ENCODE results near the gene C1QTNF5.

Gene C1QTNF5

DNA sequence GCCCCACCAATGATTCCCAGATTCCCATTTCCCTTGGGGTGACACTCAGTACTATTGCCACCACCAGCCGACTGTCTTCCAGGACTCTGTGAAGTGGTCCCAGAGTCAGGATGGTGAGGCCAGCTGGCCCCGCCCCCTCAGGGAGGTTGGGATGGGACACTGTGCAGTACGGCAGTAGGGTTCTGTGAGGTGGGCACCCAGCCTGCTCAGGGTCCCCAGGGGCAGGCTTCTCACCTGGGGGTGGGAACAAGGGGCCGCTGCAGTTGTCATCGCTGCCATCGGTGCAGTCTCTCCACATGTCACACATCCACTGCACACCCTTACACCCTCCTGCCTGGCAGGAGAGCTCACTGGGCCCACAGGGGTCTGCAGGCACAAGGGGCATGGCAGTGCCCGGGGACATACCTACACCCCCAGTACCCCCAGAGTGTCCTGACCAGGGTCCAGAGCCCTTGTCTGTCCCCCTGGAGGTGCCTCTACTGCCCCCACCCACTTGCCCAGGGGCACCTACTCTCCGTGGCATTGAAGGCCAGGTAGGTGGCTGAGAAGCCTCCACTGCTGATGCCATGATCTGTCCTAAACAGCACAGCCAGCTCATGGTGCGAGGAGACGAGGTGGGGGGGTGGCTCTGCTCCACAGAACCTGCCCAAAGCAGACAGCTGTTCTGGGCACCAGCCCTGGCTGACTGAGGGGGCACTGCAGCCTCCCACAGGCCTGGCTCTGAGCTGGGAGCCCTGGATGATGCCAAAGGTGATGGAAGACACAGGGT is 1.9 kb upstream of the C1QTNF5 start:
- FAIRE-seq (no peak), DNase-seq (ENCODE audit: insufficient read length, low spot score) (no peak)
- no peak for TF ChIP-seq POLR2A (IDR thresholded peaks at IDR 0.05; ENCODE audit: low read depth, low read length)

DNA sequence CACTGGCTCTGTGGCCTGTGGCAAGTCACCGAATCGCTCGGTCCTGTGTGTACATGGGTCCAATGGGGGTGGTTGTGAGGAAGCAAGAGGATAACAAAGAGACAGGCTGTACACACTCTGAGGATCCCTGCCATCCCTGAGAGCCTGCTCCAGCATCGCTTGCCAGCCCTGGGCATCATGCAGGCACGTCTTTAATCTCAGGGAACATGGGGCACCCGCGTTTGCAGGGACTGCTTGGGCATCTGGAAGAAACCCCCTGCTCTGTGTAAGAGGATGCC is 1.3 kb upstream of the C1QTNF5 start:
- DNase-seq (ENCODE audit: insufficient read length, low spot score) (no peak), FAIRE-seq (no peak)
- no peak for TF ChIP-seq POLR2A (IDR thresholded peaks at IDR 0.05; ENCODE audit: low read depth, low read length)

DNA sequence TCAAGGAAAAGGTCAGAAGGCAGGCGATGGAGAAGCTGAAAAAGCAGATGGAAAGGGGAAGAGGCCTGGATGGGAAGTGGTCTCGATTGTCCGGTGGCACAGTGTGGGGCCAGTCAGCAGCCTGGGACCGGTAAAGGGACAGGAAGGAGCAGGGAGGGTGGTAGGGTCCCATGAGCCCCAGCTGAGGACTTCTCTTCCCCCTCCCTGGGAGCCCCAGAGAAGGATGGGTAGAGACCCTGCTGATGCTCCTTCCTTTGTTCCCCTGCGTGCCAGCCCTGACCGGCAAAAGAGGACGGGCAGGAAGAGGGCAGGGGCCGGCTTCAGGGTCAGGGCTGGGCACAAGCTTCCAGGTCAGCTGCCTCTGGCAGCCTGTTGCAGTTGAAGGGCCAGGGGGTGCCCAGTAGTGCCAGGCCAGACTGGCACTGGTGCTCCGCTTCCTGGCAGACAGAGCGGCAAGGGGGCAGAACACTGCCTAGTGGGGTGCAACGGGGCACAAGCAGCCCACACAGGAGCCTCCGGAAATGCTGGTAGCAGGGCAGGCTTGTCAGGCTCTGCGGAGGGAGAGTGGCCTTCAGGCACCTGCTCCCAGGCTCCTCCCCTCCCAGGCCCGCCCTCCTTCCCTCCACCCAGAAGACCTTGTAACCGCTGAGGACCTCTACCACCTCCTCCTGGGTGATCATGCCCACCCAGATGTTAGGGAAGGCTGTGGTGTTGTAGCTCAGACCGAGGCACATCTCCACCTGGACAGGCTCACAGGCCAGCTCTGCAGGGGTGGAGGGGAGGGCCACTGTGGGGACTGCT is 739 bp upstream of the C1QTNF5 start:
- FAIRE-seq, result no peak
- no peak for TF ChIP-seq POLR2A (IDR thresholded peaks at IDR 0.05; ENCODE audit: low read depth, low read length)
- no peak for DNase-seq (ENCODE audit: insufficient read length, low spot score)

- TF ChIP-seq POLR2A (IDR thresholded peaks at IDR 0.05; ENCODE audit: low read depth, low read length), result no peak
- no peak for FAIRE-seq
- DNase-seq (ENCODE audit: insufficient read length, low spot score), result no peak
Measured at GRCh38 chr11:119339589-119340334, 921 bp downstream of the C1QTNF5 start.

DNA sequence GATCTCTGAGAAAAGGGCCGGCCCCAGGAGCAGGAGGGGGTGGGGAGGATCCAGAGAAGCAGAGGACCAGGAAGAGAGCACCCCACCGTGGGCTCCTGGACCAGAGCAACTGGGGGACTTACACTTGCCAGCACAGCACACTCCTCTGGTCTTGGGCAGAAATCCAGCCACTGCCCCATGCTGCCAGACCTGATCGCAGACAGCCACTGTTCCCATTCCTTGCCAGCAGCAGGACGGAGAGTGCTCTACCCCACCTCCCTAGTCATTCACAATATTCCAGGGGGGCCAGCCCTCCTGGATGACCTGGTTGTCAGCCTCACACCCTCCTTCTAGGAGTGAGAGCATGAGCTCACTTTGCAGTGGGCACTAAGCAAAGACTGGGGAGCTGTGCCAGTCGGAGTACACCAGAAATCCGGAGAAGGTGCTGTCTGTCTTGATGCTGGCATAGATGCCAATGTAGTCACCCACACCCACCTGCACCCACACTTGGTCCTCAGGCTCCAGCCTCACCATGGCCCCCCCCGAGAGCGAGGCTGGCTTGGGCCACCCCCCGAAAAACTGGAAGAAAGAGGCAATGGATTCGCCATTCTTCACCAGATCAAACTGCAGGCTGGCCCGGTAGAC is 1.6 kb downstream of the C1QTNF5 start:
- no peak for FAIRE-seq
- TF ChIP-seq POLR2A (IDR thresholded peaks at IDR 0.05; ENCODE audit: low read depth, low read length), result no peak
- no peak for DNase-seq (ENCODE audit: insufficient read length, low spot score)

GRCh38 chr11:119338318-119338890 is 2.3 kb downstream of the C1QTNF5 start:
- TF ChIP-seq POLR2A (IDR thresholded peaks at IDR 0.05; ENCODE audit: low read depth, low read length), result no peak
- DNase-seq (ENCODE audit: insufficient read length, low spot score) (peak; percentile 83), FAIRE-seq (no peak)

- FAIRE-seq (no peak), DNase-seq (ENCODE audit: insufficient read length, low spot score) (no peak)
- TF ChIP-seq POLR2A (IDR thresholded peaks at IDR 0.05; ENCODE audit: low read depth, low read length), result no peak
Measured at GRCh38 chr11:119337581-119338317, 2.9 kb downstream of the C1QTNF5 start.

DNA sequence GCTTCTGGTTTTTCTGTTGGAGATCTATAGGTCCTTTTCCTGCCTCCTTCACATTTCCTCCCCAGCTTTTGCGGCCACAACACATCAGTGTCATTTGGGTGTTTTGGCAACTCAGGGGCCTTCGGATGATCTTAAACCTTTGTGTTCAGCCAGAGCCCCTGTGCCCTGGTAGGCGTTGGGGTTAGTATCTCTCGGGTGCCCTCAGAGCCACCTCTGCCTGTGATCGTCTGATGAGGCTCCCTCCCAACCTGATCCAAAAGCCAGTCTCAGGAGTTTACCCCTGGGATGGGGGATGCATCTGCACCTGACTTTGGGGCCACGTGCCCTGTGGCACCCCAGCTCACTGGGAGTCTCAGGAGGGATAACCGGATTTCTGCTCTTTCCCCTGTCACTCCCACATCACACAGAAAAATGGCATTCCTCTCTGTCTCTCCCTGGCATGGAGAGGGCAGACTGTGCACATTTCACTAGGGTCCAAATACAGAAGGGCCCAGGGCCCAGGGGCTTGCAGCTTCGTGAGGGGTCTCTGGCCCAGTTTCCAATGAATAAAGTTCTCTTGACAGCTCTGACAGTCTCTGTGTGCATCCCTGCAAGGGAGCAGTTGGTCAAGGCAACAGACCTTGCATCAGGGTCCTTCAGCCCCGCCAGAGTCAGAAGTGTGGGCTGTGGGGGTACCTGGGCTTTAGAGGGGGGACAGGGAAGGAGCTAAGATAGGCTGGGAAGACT is 3.8 kb downstream of the C1QTNF5 start:
- FAIRE-seq, result no peak
- no peak for TF ChIP-seq POLR2A (IDR thresholded peaks at IDR 0.05; ENCODE audit: low read depth, low read length)
- DNase-seq (ENCODE audit: insufficient read length, low spot score), result no peak

- no peak for FAIRE-seq
- no peak for TF ChIP-seq POLR2A (IDR thresholded peaks at IDR 0.05; ENCODE audit: low read depth, low read length)
- no peak for DNase-seq (ENCODE audit: insufficient read length, low spot score)
Measured at GRCh38 chr11:119335655-119336543, 4.8 kb downstream of the C1QTNF5 start.

- no peak for FAIRE-seq
Measured at GRCh38 chr11:119335091-119335654, 5.5 kb downstream of the C1QTNF5 start.

DNA sequence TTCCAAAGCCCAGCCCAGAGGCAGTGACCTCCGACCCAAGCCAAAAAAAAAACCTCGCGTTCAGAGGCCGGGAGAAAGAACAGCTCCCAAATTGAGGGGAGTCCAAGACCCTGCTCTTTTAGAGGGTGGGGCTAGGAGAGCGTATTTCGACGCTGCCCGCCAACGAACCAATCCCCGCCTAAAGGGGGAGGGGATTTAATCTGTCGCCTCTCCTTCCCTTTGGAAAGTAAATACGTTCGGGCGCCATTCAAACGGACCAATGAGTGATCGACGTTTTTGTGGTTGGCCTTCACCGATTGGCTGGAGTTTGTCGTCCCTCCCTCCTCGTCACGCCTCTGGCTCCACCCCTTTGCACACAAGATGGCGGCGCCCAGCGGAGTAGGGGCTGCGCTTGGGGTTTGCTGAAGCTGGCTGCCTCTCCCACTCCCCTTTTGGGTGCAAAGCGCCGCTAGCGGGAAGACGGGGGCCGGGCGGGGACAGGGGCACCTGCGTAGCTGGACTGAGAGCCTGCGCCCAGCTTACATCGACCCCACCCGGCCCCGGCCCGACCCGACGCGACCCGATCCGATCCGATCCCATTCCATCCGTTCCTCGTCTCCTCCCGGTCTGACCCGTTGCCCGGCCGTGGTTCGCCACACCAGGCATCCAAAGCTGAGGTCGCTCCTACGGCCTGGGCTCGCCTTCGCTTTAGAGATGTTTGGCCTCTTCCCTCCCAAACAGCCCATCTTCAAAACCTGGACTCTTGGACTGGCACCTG is 6.3 kb downstream of the C1QTNF5 start, which contains the start of gene RNF26:
TSS of gene RNF26 (plus strand) at position 354 of the 757 bp plus-strand sequence. CDS start 596 bp downstream, outside the sequence.
- peak; percentile 93 for FAIRE-seq
- peak; percentile 91 for DNase-seq (ENCODE audit: insufficient read length, low spot score)
- peak; percentile 38; the same call in 1 of the 2 replicates for TF ChIP-seq POLR2A (IDR thresholded peaks at IDR 0.05; ENCODE audit: low read depth, low read length)

More at GRCh38 chr11:119335091-119335654, 5.5 kb downstream of the C1QTNF5 start:
- no peak for TF ChIP-seq POLR2A (IDR thresholded peaks at IDR 0.05; ENCODE audit: low read depth, low read length)
- no peak for DNase-seq (ENCODE audit: insufficient read length, low spot score)
